CD4-positive, alpha-beta T cell treated with Interleukin-4 for 1 hour (primary cell): Measurements from ENCODE around the gene TPTE2.
"Not testable (repeated sequence)": the region's sequence is repeated elsewhere in the genome, so short reads cannot be mapped to it uniquely, and the experiment has no call there.

ENCODE experiments used
- DNase-seq, 2 donors: peaks; one replicate each; pipeline ENCODE4 v3.0.0-alpha.2; 2020 to 2022

Gene TPTE2

GRCh38 chr13:19561127-19561582 lies at the start of gene TPTE2:
Gene TPTE2 (minus strand): TSS chr13:19561532. CDS start chr13:19503234, 58,298 bp downstream.
- not testable (repeated sequence) for DNase-seq

GRCh38 chr13:19607523-19608078 lies 46.3 kb upstream of the TPTE2 start:
- no peak for DNase-seq

- DNase-seq: no peak
Observed at GRCh38 chr13:19606737-19607136, 45.4 kb upstream of the TPTE2 start.

GRCh38 chr13:19606152-19606551 lies 44.8 kb upstream of the TPTE2 start:
- no peak for DNase-seq

- DNase-seq: no peak
Observed at GRCh38 chr13:19605161-19605955, 44.0 kb upstream of the TPTE2 start.

- no peak for DNase-seq
Observed at GRCh38 chr13:19604306-19604705, 43.0 kb upstream of the TPTE2 start.

GRCh38 chr13:19601749-19602725 lies 40.7 kb upstream of the TPTE2 start:
- DNase-seq: peak; percentile 20 to 26

- DNase-seq: no peak
Observed at GRCh38 chr13:19597523-19597922, 36.2 kb upstream of the TPTE2 start.

GRCh38 chr13:19596960-19597361 lies 35.6 kb upstream of the TPTE2 start:
- DNase-seq: no peak

- DNase-seq: no peak
Observed at GRCh38 chr13:19596086-19596485, 34.8 kb upstream of the TPTE2 start.

GRCh38 chr13:19592657-19593180 lies 31.4 kb upstream of the TPTE2 start:
- no peak for DNase-seq

GRCh38 chr13:19591864-19592263 lies 30.5 kb upstream of the TPTE2 start:
- DNase-seq: no peak

- no peak for DNase-seq
Observed at GRCh38 chr13:19590423-19590822, 29.1 kb upstream of the TPTE2 start.

- no peak for DNase-seq
Observed at GRCh38 chr13:19589312-19589711, 28.0 kb upstream of the TPTE2 start.

- DNase-seq: peak in 1 of 2 donors; percentile 63
Observed at GRCh38 chr13:19587635-19588300, 26.4 kb upstream of the TPTE2 start.

GRCh38 chr13:19586904-19587634 lies 25.7 kb upstream of the TPTE2 start:
- DNase-seq: peak; percentile 78 to 80

GRCh38 chr13:19581675-19582074 lies 20.3 kb upstream of the TPTE2 start:
- DNase-seq: no peak

GRCh38 chr13:19575230-19575629 lies 13.9 kb upstream of the TPTE2 start:
- no peak for DNase-seq

GRCh38 chr13:19573120-19573716 lies 11.9 kb upstream of the TPTE2 start:
- no peak for DNase-seq

- DNase-seq: no peak
Observed at GRCh38 chr13:19572280-19572679, 10.9 kb upstream of the TPTE2 start.
